Dedifferentiated amniotic fluid mesenchymal stem cell (primary cell): ENCODE data around the gene RASD1.

Source experiments
- DNase-seq: peaks from one replicate; pipeline ENCODE4 v3.0.0-alpha.2; 2016; ENCODE audit errors: extremely low spot score

RASD1 gene, protein sequence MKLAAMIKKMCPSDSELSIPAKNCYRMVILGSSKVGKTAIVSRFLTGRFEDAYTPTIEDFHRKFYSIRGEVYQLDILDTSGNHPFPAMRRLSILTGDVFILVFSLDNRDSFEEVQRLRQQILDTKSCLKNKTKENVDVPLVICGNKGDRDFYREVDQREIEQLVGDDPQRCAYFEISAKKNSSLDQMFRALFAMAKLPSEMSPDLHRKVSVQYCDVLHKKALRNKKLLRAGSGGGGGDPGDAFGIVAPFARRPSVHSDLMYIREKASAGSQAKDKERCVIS

DNA sequence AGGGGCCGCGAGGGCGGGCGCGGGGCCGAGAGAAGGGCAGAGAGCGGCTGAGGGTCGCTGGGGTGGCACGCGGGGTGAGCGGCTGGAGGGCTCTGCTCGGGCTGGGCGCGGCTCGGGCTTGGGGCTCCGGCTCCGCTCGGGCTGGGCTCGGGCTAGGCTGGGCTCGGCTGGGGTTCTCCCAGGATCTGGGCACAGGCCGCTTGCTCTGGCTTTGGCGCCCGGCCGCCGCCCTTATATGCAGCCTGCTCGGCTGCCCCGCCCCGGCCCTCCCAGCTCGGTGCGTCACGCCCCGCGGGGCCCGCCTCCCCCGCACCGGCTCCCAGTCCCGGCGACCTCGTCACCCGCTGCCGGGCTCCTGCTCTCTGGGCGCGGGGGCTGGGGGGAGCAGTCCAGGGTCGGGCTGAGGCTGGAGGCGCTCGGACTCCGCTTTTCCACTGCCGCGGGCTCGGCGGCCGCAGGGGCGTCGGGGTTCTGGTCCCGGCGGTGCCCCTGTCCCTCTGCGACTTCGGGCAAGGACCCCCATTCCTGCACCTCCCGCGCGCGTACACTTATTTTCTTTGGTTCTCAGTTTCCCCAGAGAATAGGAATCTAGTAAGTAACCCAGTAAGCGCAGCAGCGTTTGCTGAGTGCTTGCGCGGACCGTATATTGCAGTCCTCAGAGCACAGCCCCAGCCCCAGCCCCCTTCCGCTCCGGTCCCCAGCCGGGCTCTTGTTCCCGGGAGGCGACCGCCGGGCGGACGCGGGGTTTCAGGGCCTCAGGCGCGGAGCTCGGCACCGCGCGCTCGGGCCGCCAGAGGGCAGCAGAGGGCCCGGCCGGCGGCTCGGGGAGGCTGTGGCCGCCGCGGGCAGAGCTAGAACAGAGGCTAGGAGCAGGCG is at the start of gene RASD1:
Gene RASD1, minus strand, starts transcription at position 207 of the 876 bp plus-strand sequence. CDS start 214 bp downstream, outside the sequence.
- DNase-seq: peak; percentile 74

DNA sequence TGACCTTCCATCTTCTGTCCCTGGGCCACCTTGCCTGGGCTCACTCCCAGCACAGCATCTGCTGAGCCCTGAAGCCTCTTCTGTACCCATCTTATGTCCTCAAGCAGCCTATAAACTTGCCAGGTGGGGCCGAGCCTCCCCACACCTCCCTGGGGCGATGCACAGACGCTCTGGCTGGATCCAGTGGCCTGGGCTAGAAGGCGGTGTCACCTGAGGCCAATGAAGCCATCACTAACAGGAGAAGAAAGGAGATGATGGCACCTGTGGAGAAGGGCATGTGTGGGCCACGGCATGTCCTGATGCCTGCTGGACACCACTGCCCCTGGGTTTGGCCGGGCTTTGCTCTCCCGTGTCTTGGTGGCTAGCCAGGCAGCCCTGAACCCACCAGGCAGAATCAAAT is 49.8 kb upstream of the RASD1 start:
- DNase-seq: no peak

DNA sequence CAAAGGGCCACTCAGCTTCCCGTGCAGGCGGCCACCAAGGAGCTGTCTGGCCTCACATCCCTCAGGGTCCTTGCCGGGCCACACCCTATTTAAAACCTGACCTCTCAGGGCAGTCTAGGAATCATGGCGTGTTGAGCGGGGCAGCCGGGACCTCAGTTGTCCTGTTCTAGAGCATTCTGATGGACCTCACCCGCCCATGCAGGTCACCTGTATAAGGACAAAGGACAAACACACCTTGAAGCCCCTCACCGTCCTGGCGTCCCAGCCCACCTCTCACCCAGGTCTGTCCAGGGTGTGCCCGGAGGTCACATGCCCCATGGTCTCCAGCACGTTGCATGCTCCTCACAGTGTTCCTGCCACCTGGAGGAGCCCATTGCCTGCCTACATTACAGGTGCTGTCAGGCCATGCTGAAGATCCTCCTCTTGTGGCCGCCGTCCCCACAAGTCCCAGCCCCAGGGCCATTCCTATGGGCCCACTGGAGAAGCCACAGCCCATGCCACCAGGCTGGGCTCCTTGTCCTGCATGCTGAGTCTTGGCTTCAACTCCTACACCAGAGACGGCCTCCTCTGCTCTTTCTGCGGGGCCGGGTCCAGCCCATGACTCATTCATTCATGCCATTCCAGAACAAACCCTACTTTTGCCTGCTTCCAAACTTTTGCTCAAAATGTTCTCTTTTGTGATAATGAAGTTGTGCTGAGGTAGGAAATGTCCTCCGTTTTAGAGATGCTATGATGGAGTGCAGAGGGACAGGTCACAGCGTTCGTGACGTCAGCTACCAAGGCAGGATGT is 49.0 kb upstream of the RASD1 start:
- DNase-seq: peak; percentile 63

DNA sequence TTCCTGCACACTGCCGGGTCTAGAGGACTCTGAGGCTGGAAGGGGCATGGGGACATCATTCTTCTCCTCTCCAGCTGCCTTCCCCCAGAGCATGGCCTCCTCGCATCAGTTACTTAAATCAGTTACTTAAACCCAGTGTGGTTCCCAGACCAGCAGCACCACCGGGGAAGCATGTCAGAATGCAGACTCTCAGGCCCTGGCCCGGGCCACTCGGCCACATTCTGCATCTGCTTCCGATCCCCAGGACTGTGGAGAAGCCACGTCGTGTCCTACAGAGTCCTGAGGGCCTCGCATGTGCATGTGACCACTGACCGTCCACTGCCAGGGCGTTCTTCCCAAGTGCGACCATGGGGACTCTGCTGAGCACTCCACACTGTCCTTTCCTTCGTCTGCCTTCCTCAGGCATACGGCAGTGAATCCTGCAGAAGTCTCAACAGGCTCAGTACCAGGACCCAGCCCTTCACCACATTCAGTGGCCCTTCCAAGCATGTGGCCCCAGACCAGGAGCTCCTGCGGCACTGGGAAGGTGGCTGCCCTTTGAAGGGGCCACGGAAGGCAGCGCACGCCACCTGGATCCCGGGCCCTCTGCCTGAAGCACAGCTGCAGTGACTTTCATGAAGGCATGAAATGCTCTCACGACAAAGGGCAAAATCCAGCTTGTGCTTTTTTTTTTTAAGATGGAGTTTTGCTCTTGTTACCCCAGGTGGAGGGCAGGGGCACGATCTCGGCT is 46.9 kb upstream of the RASD1 start:
- DNase-seq: no peak

DNA sequence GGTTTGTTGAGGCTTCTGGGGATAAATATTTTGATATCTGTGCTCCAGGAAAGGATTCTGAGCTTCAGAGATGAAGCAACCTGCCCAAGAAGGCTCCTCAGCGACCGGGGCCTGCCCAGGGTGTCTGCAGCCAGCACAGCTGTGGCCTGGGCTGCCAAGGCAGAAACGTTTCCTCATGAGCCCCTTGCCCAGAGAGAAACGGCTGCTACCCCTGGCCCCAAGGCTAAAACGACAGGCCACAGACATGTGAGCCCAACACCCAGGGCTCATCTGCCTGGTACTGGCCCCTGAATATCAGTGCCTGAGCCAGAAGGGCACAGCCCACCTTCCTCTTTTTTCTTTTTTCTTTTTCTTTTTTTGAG is 45.4 kb upstream of the RASD1 start:
- DNase-seq: no peak

DNA sequence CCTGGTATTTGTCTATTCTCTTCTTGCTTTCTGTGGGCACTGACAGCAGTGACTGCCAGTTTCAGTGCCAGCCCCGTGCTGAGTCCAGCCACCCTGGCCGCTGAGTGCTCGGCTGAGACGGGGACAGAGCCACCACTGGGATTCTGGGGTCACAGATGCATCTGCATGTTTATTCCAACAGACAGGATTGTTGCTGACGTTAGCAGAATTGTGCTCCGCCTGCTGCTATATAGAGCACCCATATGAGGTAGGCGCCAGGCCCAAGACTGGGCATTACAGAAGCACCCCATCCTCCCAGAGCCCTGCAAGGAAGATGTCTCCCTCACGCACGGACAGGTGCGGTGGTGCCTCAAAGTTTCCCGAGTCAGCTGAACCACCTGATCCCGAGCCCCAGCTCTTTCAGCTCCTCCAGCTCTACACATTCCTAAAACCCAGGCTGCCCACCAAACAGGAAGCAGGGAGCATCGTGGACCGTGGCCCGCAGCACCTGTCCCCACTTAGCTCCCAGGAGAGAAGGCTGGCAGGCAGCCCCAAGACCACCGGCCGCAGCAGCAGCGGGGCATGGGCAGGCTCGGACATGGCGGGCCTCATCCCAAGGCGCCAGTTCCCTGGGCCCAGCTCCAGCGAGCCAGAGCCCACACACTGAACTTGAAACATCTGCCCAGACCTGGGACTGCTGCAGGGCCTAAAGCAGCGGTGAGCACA is 44.9 kb upstream of the RASD1 start:
- DNase-seq: no peak

DNA sequence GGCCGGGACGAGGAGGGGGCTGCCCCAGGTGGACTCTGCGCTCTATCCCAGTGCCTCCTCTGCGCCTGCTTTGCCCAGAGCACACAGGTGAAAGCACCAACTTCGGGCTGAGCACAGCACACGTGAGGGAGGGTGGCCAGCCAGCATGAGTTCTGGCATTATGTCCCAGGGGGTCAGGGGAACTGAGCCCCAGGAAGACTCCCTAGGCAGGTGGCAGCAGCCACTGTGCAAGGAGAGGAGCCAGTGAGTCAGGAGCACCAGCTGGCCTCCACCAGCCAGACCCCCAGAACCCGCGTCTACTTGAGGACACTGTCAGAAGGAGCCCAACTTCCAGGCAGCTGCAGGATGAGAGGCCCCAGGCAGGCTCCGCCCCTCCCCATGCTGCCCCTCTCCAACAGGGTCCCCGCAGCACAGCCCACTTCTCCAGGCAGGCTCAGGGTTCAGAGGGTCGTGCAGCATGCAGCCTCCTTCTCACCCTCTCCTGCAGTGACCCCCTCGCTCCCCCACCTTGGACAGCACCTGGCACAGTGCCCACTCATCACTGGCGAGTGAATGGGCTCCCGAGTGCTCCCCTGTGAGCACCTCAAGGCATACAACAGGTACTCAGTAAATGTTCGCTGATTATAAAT is 44.2 kb upstream of the RASD1 start:
- DNase-seq: no peak

DNA sequence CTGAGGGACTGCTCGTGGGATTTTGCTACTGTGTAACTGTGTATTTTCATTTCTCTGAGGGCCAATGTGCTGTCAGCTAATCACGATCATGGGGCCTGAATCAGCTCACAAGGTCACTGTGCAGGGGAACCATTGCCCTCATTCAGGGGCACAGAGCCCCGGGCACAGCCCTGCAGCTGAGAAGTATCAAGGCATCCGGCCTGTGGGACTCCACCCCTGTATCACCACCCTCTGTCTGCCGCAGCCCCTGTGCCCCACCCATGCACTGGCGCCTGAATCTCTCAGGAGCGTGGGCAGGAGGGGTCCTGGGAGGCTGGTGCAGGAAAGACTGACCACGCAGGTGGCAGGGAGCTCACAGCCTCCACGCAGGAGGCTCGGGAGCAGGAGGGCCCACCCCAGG is 43.4 kb upstream of the RASD1 start:
- DNase-seq: no peak

DNA sequence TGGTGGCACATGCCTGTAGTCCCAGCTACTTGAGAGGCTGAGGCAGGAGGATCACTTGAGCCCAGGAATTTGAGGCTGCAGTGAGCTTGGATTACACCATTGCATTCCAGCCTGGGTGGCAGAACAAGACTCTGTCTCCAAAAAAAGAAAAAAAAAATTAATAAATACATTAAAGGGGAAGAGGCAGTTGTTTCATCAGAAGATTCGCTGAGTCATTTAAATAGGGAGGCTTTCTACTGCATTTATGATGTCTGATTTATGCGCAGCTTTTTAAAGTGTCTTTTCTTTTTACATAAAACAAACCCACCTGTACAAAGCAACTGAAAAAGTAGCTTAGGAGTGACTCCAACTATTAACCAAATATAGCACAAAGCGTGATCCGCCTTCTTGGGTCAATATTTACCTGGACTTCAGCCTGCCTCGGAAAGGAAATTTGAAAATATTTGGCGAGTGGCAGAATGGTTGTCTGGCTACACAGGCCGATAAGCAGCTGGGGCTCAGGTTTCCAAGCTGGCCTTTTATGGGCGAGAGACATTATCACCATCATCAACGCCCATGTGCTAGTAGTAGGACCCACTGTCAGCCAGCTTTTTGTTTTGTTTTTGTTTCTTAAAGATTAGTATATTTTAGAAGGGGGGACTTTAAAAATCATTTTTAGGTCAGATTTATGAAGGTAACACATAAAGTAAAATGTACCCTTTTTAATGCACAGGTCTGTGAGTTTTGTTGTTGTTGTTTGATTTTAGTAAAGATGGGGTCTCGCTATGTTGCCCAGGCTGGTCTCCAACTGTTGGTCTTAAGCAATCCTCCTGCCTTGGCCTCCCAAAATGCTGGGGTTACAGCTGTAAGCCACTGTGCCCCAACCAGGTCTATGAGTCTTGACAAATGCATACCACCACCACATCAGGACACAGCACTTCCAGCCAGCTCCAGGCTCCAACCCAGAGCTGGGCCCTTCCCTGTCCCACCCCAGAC is 42.5 kb upstream of the RASD1 start:
- DNase-seq: no peak

DNA sequence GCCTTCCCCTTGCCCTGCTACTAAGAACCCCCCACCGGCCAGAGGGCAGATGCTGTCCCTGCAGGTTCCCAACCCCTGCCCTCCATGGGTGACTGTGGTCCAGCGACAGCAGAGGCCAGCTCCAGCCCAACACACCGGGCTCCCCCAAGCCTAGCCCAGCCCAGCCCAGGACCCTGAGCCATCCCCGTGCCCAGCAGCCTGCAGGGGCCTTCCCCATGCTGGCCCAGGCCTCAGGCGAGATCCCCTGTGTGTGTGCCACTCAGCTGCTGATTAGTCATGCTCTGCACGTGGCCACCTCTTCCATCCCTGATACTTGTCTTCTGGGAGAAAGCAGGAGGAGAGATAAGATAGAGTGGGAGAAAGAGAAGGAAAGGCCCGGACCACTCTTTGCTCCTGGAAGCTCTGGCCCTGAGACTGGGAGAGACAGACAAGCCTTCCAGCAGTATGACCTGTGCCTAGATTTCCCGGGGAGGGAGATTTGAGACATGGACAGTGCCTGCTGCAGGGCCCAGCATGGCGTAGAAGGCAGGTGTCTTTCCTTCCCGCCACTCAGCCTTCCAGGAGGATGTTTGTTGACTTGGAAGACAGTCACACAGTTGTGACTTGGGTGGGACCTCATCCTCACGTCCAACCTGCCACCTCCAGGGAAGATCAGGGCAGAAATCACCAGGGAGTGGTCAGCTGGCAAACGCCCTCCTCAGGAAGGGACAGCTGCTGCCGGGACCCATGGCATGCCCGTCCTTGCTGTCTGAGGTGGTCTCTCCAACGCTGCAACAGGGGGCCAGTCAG is 41.3 kb upstream of the RASD1 start:
- DNase-seq: no peak

DNA sequence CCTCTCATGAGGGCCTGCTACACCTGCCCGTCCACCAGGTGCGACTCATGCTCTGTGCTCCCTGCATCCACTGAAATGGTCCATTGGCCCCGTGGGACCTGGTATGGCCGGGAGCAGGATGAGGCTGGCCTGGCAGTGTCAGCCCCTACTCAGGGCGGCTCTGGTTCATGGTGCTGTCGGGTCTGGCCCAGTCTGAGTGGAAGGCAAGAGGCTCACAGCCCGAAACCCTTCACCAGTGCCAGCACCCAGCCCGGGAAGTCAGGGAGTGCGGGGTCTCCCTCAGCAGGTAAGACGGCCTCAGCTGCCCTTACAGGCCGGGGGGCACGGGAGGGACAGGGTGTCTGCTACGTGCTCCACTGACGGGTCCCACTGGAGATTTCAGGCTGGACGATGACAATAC is 40.5 kb upstream of the RASD1 start:
- no peak for DNase-seq

DNA sequence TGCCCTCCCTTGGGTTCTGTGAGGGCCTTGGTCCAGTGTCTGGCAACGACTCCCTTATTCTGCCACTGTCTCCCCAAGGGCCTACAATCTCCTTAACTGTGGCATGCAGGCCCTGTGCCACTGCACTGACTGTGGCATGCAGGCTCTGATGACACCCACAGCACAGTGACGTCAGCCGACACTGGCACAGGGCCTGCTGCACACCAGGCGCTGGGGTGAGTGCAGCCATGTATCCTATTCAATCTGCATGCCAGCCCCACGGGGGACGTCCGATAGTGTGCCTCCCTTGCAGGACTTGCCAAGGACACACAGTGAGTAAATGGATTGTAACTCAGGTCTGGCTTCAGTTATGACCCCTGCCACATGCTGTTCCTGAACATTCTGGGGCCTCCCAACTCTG is 39.8 kb upstream of the RASD1 start:
- no peak for DNase-seq

DNA sequence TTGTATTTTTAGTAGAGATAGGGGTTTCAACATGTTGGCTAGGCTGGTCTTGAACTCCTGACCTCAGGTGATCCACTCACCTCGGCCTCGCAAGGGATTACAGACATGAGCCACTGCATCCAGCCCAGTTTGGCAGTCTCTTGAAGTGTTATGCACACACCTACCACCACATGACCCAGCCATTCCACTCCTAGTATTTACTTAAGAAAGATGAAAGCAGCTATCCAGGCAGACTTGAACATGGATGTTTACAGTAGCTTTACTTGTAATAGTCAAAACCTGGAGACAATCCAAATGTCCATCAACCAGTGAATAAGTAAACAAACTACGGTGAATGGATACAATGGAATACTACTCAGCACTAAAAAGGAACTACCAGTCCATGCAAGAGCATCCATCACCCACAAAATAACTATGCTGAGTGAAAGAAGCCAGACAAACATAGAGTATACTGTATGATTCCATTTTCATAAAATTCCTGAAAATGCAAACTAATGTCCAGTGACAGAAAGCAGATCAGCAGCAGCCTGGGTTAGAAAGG is 37.8 kb upstream of the RASD1 start:
- no peak for DNase-seq

DNA sequence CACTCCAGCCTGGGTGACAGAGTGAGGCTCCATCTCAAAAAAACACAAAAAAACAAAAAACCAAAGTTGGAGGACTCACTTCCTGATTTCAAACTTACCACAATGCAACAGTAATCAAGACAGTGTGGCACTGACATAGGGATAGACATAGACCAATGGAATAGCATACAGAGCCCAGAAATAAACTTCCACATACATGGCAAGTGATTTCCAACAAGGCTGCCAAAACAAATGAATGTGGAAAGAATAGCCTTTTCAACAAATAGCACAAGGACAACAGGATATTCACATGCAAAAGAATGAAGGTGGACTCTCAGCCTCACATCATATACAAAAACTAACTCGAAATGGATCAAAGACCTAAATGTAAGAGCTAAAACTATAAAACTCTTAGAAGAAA is 36.8 kb upstream of the RASD1 start:
- no peak for DNase-seq

DNA sequence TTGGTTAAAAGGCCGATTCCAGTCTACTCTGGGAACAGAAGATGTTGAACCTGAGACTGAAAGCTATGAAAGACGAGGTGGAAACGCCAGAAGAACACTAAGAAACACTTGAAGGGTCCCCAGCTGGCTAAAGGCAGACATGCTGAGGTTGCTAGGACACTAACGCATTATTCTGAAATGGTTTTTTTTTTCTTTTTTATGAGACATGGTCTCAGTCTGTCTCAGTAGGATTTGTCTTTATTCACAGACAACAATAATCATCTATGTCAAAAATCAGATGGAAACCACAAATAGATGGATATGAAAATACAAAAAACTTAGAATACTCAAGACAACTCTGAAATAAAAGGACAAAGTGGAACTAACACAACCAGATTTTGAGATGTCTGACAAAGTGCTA is 35.0 kb upstream of the RASD1 start:
- DNase-seq: no peak

DNA sequence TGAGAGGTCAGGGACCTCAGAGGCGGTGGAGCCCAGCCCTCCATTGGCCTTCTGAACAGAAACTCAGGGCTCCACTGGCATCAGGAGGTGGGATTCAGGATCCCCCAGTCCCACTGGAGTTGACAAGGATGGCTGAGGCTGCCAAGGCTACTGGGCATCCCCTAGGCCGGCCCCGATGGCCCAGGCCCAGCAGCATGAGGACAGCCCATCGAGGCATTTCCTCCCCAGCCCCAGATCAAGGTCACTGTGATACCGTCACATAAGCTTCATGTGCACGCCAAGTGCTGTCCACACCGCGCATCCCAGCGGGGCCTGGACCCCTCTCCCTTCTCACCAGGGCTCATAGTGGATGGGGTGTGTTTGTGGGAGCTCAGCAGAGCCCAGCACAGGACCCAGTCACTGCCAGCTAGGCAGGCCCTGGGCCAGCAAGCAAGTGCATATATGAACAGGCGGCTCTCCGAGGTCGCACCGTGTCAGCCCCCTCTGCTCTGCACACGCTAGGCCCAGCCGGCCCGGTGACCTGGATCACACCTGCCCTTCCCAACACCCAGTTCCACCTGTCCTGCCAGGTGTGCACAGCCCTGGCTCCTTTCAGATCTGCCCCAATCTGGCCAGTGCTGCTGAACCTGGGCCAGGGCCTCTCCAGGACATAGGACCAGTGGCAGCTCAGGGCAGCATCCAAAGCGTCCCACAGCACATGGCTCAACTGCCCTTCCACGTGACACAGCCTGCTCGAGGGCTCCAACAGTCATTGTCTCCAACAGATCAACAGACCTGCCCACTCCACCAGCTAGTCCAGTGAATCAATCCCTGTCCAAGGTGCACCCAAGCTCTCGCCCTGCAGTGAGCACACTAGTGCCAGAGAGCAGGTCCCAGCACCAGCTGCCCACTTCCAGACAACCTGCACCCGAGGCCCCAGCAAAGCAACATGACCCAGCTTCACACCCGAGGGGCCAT is 32.8 kb upstream of the RASD1 start:
- DNase-seq: no peak

DNA sequence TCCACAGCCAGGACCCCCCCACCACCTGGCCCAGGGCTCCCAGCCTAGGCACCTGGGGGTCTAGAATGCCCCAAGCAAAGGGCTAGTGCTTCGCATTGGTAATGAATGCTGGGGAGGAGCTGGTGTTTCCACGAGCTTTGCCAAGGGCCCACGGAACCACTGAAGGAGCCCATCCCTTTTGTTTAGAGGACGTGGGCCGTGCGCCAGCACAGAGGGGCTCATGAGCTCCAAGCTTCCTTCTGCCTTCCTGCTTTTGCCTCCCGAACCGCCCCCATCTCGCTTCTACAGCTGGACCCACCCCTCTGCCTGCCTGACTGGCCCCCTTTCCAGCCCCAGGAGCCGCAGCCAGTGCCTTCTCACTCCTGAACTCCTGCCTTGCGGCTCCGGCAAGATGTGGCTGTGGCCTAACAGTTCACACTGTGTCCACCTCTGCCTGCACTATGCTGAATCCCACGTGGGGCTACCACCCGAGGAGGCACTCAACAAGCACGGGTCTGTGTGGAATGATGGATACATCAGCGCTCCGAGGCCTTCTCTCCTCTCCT is 31.8 kb upstream of the RASD1 start:
- DNase-seq: no peak
